Neural cell (in vitro differentiated cells): Measurements from ENCODE around the gene PLXNC1. TPM values are rescaled to one million over a fixed set of nuclear protein-coding genes. Genes with fewer than 3 reads are reported as not detected.

Experiments used
- H2AFZ ChIP-seq: fragments of 200-600, 300-800 bp; sonication (generic), shearing (Covaris generic); 2 replicates; pipeline ENCODE4 v1.6.0; 2014; ENCODE audit warnings: low read depth, mild to moderate bottlenecking, antibody characterized with exemption, low read length, moderate library complexity
- H3F3A ChIP-seq: fragments of 200-600 bp; shearing (Covaris generic); 2 replicates; pipeline ENCODE4 v1.6.1; 2016; ENCODE audit warnings: mild to moderate bottlenecking, moderate library complexity, mixed read lengths, antibody characterized with exemption, low read length; ENCODE audit not compliant: insufficient read depth, poor library complexity, severe bottlenecking
- H3K27ac ChIP-seq: fragments of 200-600, 300-800 bp; sonication (generic), shearing (Covaris generic); 2 replicates; pipeline ENCODE4 v1.5.1; 2014; ENCODE audit warnings: mild to moderate bottlenecking, low read length, moderate library complexity
- H3K27me3 ChIP-seq: fragments of 300-800, 200-600 bp; sonication (generic), shearing (Covaris generic); 2 replicates; pipeline ENCODE4 v1.6.0; 2014; ENCODE audit warnings: mild to moderate bottlenecking, low read depth, low read length, moderate library complexity; ENCODE audit not compliant: insufficient read depth
- H3K36me3 ChIP-seq: fragments of 300-800, 200-600 bp; sonication (generic), shearing (Covaris generic); 2 replicates; pipeline ENCODE4 v1.5.1; 2014; ENCODE audit warnings: mild to moderate bottlenecking, antibody characterized with exemption, low read length, moderate library complexity; ENCODE audit not compliant: insufficient read depth
- H3K4me2 ChIP-seq: fragments of 300-800, 200-600 bp; sonication (generic), shearing (Covaris generic); 2 replicates; pipeline ENCODE4 v1.6.0; 2014; ENCODE audit warnings: mild to moderate bottlenecking, low read length
- H3K4me3 ChIP-seq: fragments of 300-800, 200-600 bp; sonication (generic), shearing (Covaris generic); 2 replicates; pipeline ENCODE4 v1.5.1; 2014; ENCODE audit warnings: mild to moderate bottlenecking, low read length, moderate library complexity
- H3K79me2 ChIP-seq: fragments of 200-600 bp; shearing (Covaris generic); replicated peaks from 2 replicates; pipeline ENCODE4 v1.6.0; 2014; ENCODE audit warnings: mild to moderate bottlenecking, low read length, moderate library complexity; ENCODE audit not compliant: insufficient read depth
- H3K9ac ChIP-seq: fragments of 300-800, 200-600 bp; sonication (generic), shearing (Covaris generic); 2 replicates; pipeline ENCODE4 v1.6.1; 2016; ENCODE audit warnings: mild to moderate bottlenecking, low read length, mixed read lengths
- H3K9me2 ChIP-seq: fragments of 200-600 bp; shearing (Covaris generic); 2 replicates; pipeline ENCODE4 v1.6.1; 2016; ENCODE audit warnings: mild to moderate bottlenecking, low read length, mixed read lengths; ENCODE audit not compliant: insufficient read depth
- H3K9me3 ChIP-seq: fragments of 200-600, 300-800 bp; sonication (generic), shearing (Covaris generic); 2 replicates; pipeline ENCODE4 v1.6.1; 2016; ENCODE audit warnings: mild to moderate bottlenecking, mixed run types, low read length, moderate library complexity, mixed read lengths
- H4K20me1 ChIP-seq: fragments of 200-600 bp; shearing (Covaris generic); 2 replicates; pipeline ENCODE4 v1.6.1; 2016; ENCODE audit warnings: mild to moderate bottlenecking, mixed run types; ENCODE audit not compliant: insufficient read depth
- EP300 ChIP-seq: fragments of 450-650 bp; conservative IDR thresholded peaks from 2 replicates; pipeline ENCODE4 v1.6.1; 2014; ENCODE audit warnings: antibody characterized with exemption, mild to moderate bottlenecking, moderate library complexity; ENCODE audit not compliant: poor library complexity, severe bottlenecking
- EZH2 ChIP-seq: fragments of 200-600, 300-800 bp; shearing (Covaris generic), sonication (generic); IDR thresholded peaks from 2 replicates; pipeline ENCODE4 v1.6.1; 2014; ENCODE audit warnings: antibody characterized with exemption, low read length, borderline replicate concordance, mild to moderate bottlenecking; ENCODE audit not compliant: insufficient read depth, poor library complexity, severe bottlenecking
- MXI1 ChIP-seq: fragments of 450-650 bp; conservative IDR thresholded peaks from 2 replicates; pipeline ENCODE4 v1.6.1; 2014; ENCODE audit warnings: antibody characterized with exemption, mild to moderate bottlenecking; ENCODE audit not compliant: poor library complexity, severe bottlenecking
- POLR2AphosphoS5 ChIP-seq: IDR thresholded peaks from 2 replicates; pipeline ENCODE4 v1.6.1; 2012
- RAD21 ChIP-seq: fragments of 450-650 bp; conservative IDR thresholded peaks from 2 replicates; pipeline ENCODE4 v1.6.1; 2014; ENCODE audit warnings: antibody characterized with exemption, mild to moderate bottlenecking, moderate library complexity
- SMC3 ChIP-seq: fragments of 450-650 bp; conservative IDR thresholded peaks from 2 replicates; pipeline ENCODE4 v1.6.1; 2014; ENCODE audit warnings: antibody characterized with exemption, mild to moderate bottlenecking, moderate library complexity; ENCODE audit not compliant: poor library complexity
- TAF1 ChIP-seq: IDR thresholded peaks from 2 replicates; pipeline ENCODE4 v1.6.1; 2012; ENCODE audit warnings: low read depth
- polyA plus RNA-seq: library from polyadenylated mRNA; depleted of rRNA; stranded (reverse); fragments of >200 nt; gene quantifications from 2 replicates; pipeline ENCODE4 v1.2.3, GENCODE V29; 2014
- TF ChIP-seq, protein P1 (sequence below): fragments of 450-650 bp; IDR thresholded peaks from 2 replicates; pipeline ENCODE4 v1.5.1; 2014; ENCODE audit warnings: antibody characterized with exemption, mild to moderate bottlenecking, moderate library complexity; ENCODE audit not compliant: poor library complexity, severe bottlenecking
- TF ChIP-seq, protein P2 (sequence below): IDR thresholded peaks from 2 replicates; pipeline ENCODE4 v1.6.1; 2012; ENCODE audit warnings: borderline replicate concordance

The PLXNC1 gene
- polyA plus RNA-seq, 1 donor from 2014 or later: 76.3 TPM

DNA sequence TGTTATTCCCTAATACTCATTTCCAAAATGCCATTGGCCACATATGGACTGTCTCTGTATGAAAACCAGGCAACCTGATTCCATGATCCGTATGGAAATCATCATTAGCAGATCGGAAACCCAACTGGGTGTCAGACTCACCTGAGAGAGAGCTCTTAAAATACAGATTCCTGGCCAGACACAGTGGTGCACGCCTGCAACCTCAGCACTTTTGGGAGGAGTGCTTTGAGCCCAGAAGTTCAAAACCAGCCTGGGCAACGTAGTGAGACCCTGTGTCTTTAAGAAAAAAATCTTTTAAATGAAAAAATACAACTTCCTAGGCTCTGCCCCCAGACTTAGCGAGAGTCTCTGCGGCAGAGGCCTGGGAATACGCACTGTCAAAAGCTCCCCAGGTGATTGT is 37.4 kb downstream of the PLXNC1 start:
- peak overlapping the region; percentile 99 for H3K27ac ChIP-seq
- H3K9me3 ChIP-seq: no peaks in the 10 kb centered on the region
- H3K79me2 ChIP-seq: no peaks in the 10 kb centered on the region
- H3K9me2 ChIP-seq: no peaks in the 10 kb centered on the region
- TF ChIP-seq SMC3: no peak
- no peak overlapping the region for H3K9ac ChIP-seq
- H3K36me3 ChIP-seq: peaks cover 3% of the 10 kb centered on the region
- H4K20me1 ChIP-seq: no peaks in the 10 kb centered on the region
- peaks cover 9% of the 10 kb centered on the region for H3F3A ChIP-seq
- H3K4me3 ChIP-seq: no peak overlapping the region
- H3K27me3 ChIP-seq: no peaks in the 10 kb centered on the region
- no peak overlapping the region for H2AFZ ChIP-seq
- H3K4me2 ChIP-seq: no peak overlapping the region

DNA sequence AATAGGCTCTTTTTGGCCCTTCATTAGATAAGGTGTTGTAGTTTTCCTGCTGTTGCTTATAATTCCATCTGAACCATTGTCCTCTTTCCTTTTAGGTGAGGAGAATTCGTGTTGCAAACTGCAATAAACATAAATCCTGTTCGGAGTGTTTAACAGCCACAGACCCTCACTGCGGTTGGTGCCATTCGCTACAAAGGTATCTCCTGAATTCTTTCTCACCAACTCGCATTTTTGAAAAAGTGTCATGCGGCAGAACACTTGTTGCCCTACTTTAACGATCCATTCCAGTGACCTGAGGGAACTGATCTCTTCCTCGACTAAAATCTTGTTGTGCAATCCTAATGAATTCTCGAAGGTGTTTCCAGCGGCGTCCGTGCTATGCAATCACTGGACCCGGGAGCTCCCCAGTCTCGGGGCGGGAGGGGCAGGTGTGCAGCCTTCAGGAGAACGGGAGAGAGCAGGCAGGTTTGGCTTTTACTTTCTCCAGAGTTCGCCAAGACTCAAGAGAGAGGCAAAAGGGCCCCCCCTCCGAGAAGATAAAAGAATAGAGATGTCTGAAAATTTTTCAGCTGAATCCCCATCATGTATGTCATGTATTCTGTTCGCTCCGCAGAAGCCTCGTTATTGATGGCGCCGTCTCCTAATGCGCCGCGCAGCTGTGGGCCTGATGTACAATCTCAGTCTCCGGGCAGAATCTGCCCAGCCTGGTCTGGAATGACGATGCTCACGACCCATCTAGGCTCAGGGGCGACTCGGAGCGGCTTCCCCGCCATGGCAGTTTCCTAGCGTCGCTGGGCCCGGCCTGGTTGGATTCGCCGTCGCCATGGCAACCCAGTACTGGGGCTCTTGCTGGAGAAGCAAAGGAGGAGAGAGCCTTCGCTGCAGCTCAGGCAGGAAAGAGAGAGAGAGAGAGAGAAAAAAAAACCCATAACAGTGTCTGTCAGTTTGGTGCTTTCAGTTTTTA is 38.2 kb downstream of the PLXNC1 start:
- Histone ChIP-seq H3K4me2 (peak overlapping the region; percentile 86), H3K9me2 (no peaks in the 10 kb centered on the region), H3K9ac (peak overlapping the region; percentile 85), H3K4me3 (peak overlapping the region; percentile 63), H3K9me3 (no peaks in the 10 kb centered on the region), H3F3A (peaks cover 9% of the 10 kb centered on the region), H3K79me2 (no peaks in the 10 kb centered on the region), H3K27me3 (no peaks in the 10 kb centered on the region), H4K20me1 (no peaks in the 10 kb centered on the region), H3K27ac (peak overlapping the region; percentile 99), H2AFZ (peak overlapping the region; percentile 81), H3K36me3 (peaks cover 6% of the 10 kb centered on the region)
- TF ChIP-seq POLR2AphosphoS5 (peak; percentile 43), EP300 (peak; percentile 52), MXI1 (peak; percentile 61), TAF1 (peak; percentile 39), EZH2 (no peak), RAD21 (peak; percentile 51), SMC3 (peak; percentile 53)
- TF ChIP-seq, protein P1, sequence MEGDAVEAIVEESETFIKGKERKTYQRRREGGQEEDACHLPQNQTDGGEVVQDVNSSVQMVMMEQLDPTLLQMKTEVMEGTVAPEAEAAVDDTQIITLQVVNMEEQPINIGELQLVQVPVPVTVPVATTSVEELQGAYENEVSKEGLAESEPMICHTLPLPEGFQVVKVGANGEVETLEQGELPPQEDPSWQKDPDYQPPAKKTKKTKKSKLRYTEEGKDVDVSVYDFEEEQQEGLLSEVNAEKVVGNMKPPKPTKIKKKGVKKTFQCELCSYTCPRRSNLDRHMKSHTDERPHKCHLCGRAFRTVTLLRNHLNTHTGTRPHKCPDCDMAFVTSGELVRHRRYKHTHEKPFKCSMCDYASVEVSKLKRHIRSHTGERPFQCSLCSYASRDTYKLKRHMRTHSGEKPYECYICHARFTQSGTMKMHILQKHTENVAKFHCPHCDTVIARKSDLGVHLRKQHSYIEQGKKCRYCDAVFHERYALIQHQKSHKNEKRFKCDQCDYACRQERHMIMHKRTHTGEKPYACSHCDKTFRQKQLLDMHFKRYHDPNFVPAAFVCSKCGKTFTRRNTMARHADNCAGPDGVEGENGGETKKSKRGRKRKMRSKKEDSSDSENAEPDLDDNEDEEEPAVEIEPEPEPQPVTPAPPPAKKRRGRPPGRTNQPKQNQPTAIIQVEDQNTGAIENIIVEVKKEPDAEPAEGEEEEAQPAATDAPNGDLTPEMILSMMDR: no peak
- TF ChIP-seq, protein P2, sequence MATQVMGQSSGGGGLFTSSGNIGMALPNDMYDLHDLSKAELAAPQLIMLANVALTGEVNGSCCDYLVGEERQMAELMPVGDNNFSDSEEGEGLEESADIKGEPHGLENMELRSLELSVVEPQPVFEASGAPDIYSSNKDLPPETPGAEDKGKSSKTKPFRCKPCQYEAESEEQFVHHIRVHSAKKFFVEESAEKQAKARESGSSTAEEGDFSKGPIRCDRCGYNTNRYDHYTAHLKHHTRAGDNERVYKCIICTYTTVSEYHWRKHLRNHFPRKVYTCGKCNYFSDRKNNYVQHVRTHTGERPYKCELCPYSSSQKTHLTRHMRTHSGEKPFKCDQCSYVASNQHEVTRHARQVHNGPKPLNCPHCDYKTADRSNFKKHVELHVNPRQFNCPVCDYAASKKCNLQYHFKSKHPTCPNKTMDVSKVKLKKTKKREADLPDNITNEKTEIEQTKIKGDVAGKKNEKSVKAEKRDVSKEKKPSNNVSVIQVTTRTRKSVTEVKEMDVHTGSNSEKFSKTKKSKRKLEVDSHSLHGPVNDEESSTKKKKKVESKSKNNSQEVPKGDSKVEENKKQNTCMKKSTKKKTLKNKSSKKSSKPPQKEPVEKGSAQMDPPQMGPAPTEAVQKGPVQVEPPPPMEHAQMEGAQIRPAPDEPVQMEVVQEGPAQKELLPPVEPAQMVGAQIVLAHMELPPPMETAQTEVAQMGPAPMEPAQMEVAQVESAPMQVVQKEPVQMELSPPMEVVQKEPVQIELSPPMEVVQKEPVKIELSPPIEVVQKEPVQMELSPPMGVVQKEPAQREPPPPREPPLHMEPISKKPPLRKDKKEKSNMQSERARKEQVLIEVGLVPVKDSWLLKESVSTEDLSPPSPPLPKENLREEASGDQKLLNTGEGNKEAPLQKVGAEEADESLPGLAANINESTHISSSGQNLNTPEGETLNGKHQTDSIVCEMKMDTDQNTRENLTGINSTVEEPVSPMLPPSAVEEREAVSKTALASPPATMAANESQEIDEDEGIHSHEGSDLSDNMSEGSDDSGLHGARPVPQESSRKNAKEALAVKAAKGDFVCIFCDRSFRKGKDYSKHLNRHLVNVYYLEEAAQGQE: peak; percentile 66
